22Rv1 (cell line): ENCODE results near the gene GJB3.

Experiments used
- CTCF ChIP-seq: fragments of 450-650 bp; IDR thresholded peaks from 2 replicates; pipeline ENCODE4 v1.5.1; 2017; ENCODE audit warnings: mild to moderate bottlenecking
- ZFX ChIP-seq: fragments of 450-650 bp; IDR thresholded peaks from 2 replicates; pipeline ENCODE4 v1.6.1; 2017; ENCODE audit warnings: antibody characterized with exemption, borderline replicate concordance

GRCh38 chr1:34757386-34757785, 23.6 kb upstream of the GJB3 start:
- TF ChIP-seq CTCF (no peak), ZFX (no peak)
